GDM1 (cell line): ENCODE data around the gene HIGD1A.
A peak's percentile ranks its signal among the peaks of the same experiment; 100 is the strongest.

Experiments used
- DNase-seq: peaks from one replicate; lab custom pipeline; 2025; lab: John Stamatoyannopoulos, UW

The HIGD1A gene

GRCh38 chr3:42800251-42800650 lies 4.0 kb downstream of the HIGD1A start:
- DNase-seq = no peak

- DNase-seq = no peak
Observed at GRCh38 chr3:42799376-42799775, 4.9 kb downstream of the HIGD1A start.

GRCh38 chr3:42796332-42796885 lies 7.9 kb downstream of the HIGD1A start:
- no peak for DNase-seq

- DNase-seq = no peak
Observed at GRCh38 chr3:42795621-42796181, 8.6 kb downstream of the HIGD1A start.

GRCh38 chr3:42790714-42791229 lies 13.5 kb downstream of the HIGD1A start:
- DNase-seq = no peak

GRCh38 chr3:42786631-42787030 lies 17.7 kb downstream of the HIGD1A start:
- DNase-seq = no peak

GRCh38 chr3:42786212-42786611 lies 18.1 kb downstream of the HIGD1A start:
- no peak for DNase-seq

- peak; percentile 61 for DNase-seq
Observed at GRCh38 chr3:42780892-42781700, 23.2 kb downstream of the HIGD1A start.

GRCh38 chr3:42780398-42780797 lies 23.9 kb downstream of the HIGD1A start:
- no peak for DNase-seq

- DNase-seq = no peak
Observed at GRCh38 chr3:42778644-42779043, 25.6 kb downstream of the HIGD1A start.

GRCh38 chr3:42773409-42773751 lies 30.9 kb downstream of the HIGD1A start:
- no peak for DNase-seq

- DNase-seq = peak; percentile 89
Observed at GRCh38 chr3:42772670-42773408, 31.5 kb downstream of the HIGD1A start, which contains the start of gene CCDC13. TSS of gene CCDC13 (minus strand) at chr3:42773253. CDS start at chr3:42758345, 14,908 bp downstream.

- DNase-seq = no peak
Observed at GRCh38 chr3:42771271-42771670, 33.0 kb downstream of the HIGD1A start.

- no peak for DNase-seq
Observed at GRCh38 chr3:42769477-42770131, 34.7 kb downstream of the HIGD1A start.

GRCh38 chr3:42764561-42765295 lies 39.6 kb downstream of the HIGD1A start:
- no peak for DNase-seq

GRCh38 chr3:42764115-42764514 lies 40.2 kb downstream of the HIGD1A start:
- DNase-seq = no peak

- DNase-seq = no peak
Observed at GRCh38 chr3:42763021-42763420, 41.3 kb downstream of the HIGD1A start.

- DNase-seq = peak; percentile 38
Observed at GRCh38 chr3:42762046-42762724, 42.1 kb downstream of the HIGD1A start.

GRCh38 chr3:42758126-42758525 lies 46.2 kb downstream of the HIGD1A start:
- DNase-seq = no peak

- DNase-seq = no peak
Observed at GRCh38 chr3:42756681-42757213, 47.5 kb downstream of the HIGD1A start.
